A549 treated with GW870086 at 1 μM for 4 hours (cell line): ENCODE measurements around the gene HBG2. TPM values are rescaled to one million over a fixed set of nuclear protein-coding genes. Genes with fewer than 3 reads are reported as not detected.

ENCODE experiments used
- total RNA-seq: library from RNA; stranded (reverse); fragments of 200-300 nt; extraction: Qiagen RNA extraction; gene quantifications from 5 replicates; pipeline ENCODE4 v1.2.3, GENCODE V29; 2022; ENCODE audit warnings: low read depth

The HBG2 gene
- not detected in 5 replicates for total RNA-seq

GRCh38 chr11:5254646-5255413 is at the start of gene HBG2:
Gene HBG2, minus strand, starts transcription at chr11:5254781. Its CDS starts 53 bp downstream, at chr11:5254728.

GRCh38 chr11:5301846-5302245 is 47.3 kb upstream of the HBG2 start, which contains the start of gene OR51B4:
Gene OR51B4, minus strand, starts transcription at chr11:5301946. Its CDS starts 0 bp downstream, at chr11:5301946.

GRCh38 chr11:5269715-5270147 is 15.2 kb upstream of the HBG2 start, which contains the start of gene HBE1:
Gene HBE1, minus strand, starts transcription at chr11:5269945. Its CDS starts 55 bp downstream, at chr11:5269890.

GRCh38 chr11:5249807-5250396 is 4.7 kb downstream of the HBG2 start, which contains the start of gene HBG1:
Gene HBG1, minus strand, starts transcription at chr11:5249857. Its CDS starts 53 bp downstream, at chr11:5249804.

GRCh38 chr11:5234381-5234834 is 20.2 kb downstream of the HBG2 start, which contains the start of gene HBD:
Gene HBD, minus strand, starts transcription at chr11:5234483. Its CDS starts 50 bp downstream, at chr11:5234433.

GRCh38 chr11:5226732-5227310 is 27.8 kb downstream of the HBG2 start, which contains the start of gene HBB:
Gene HBB, minus strand, starts transcription at chr11:5227071. Its CDS starts 50 bp downstream, at chr11:5227021.

Other genes with a start within 250 kb of the HBG2 start
- gene OR52J3, start 208.3 kb downstream of the HBG2 start, total RNA-seq = not detected in 5 replicates
- gene OR52E2, start 195.2 kb downstream of the HBG2 start, total RNA-seq = not detected in 5 replicates
- not detected in 5 replicates for gene OR52E1, start 185.2 kb downstream of the HBG2 start, total RNA-seq
- not detected in 5 replicates for gene OR52A5, start 116.4 kb downstream of the HBG2 start, total RNA-seq
- not detected in 5 replicates for gene OR52A1, start 100.0 kb downstream of the HBG2 start, total RNA-seq
- gene OR51V1, start 54.1 kb downstream of the HBG2 start, total RNA-seq = not detected in 5 replicates
- not detected in 5 replicates for gene HBB, start 27.7 kb downstream of the HBG2 start, total RNA-seq
- not detected in 5 replicates for gene HBD, start 20.3 kb downstream of the HBG2 start, total RNA-seq
- gene HBG1, start 4.9 kb downstream of the HBG2 start, total RNA-seq = not detected in 5 replicates
- gene HBE1, start 15.2 kb upstream of the HBG2 start, total RNA-seq = 0.38 TPM in 1 of 5 replicates, not detected in the others
- not detected in 5 replicates for gene OR51B4, start 47.2 kb upstream of the HBG2 start, total RNA-seq
- not detected in 5 replicates for gene OR51B2, start 69.5 kb upstream of the HBG2 start, total RNA-seq
- 0.10 TPM in 2 of 5 replicates, not detected in the others for gene OR51B5, start 88.7 kb upstream of the HBG2 start, total RNA-seq
- gene OR51B6, start 96.7 kb upstream of the HBG2 start, total RNA-seq = not detected in 5 replicates
- gene OR51M1, start 129.0 kb upstream of the HBG2 start, total RNA-seq = not detected in 5 replicates
- not detected in 5 replicates for gene OR51Q1, start 167.3 kb upstream of the HBG2 start, total RNA-seq
- not detected in 5 replicates for gene OR51I1, start 186.7 kb upstream of the HBG2 start, total RNA-seq
- not detected in 5 replicates for gene OR51I2, start 194.5 kb upstream of the HBG2 start, total RNA-seq
- not detected in 5 replicates for gene OR52D1, start 233.9 kb upstream of the HBG2 start, total RNA-seq